Renal cortical epithelial cell (primary cell): ENCODE data around the gene C16orf89. TPM values are rescaled to one million over a fixed set of nuclear protein-coding genes. Genes with fewer than 3 reads are reported as not detected.
"Not testable (repeated sequence)": the region's sequence is repeated elsewhere in the genome, so short reads cannot be mapped to it uniquely, and the experiment has no call there.

Experiments
- DNase-seq: peaks from one replicate; pipeline ENCODE4 v3.0.0-alpha.2; 2011; ENCODE audit warnings: low read depth
- total RNA-seq: library from RNA; depleted of rRNA; stranded (reverse); fragments of >200 nt; gene quantifications from 2 replicates; pipeline ENCODE4 v1.2.3, GENCODE V29; 2014

C16orf89 gene
- total RNA-seq, 1 donor from 2014 or later: 0.15 TPM

GRCh38 chr16:5084099-5084731, 18.5 kb upstream of the C16orf89 start:
- DNase-seq: not testable (repeated sequence)

GRCh38 chr16:5083646-5084045, 17.9 kb upstream of the C16orf89 start:
- not testable (repeated sequence) for DNase-seq

- DNase-seq: not testable (repeated sequence)
These were observed 15.2 kb upstream of the C16orf89 start for GRCh38 chr16:5080996-5081395.

GRCh38 chr16:5080461-5080860, 14.7 kb upstream of the C16orf89 start:
- not testable (repeated sequence) for DNase-seq

GRCh38 chr16:5078626-5079025, 12.9 kb upstream of the C16orf89 start:
- DNase-seq: no peak

GRCh38 chr16:5077304-5077703, 11.5 kb upstream of the C16orf89 start:
- DNase-seq: no peak

GRCh38 chr16:5075637-5076036, 9.9 kb upstream of the C16orf89 start:
- DNase-seq: no peak

GRCh38 chr16:5073771-5074170, 8.0 kb upstream of the C16orf89 start:
- DNase-seq: not testable (repeated sequence)

GRCh38 chr16:5073279-5073629, 7.5 kb upstream of the C16orf89 start:
- DNase-seq: no peak

GRCh38 chr16:5072334-5073278, 6.8 kb upstream of the C16orf89 start:
- no peak for DNase-seq

GRCh38 chr16:5071681-5072333, 6.1 kb upstream of the C16orf89 start, which contains the start of gene ALG1:
Gene ALG1, plus strand, starts transcription at chr16:5071843. Its CDS starts 7 bp downstream, at chr16:5071850.
- peak; percentile 69 for DNase-seq

- no peak for DNase-seq
These were observed 5.6 kb upstream of the C16orf89 start for GRCh38 chr16:5071341-5071680.

GRCh38 chr16:5070431-5071186, 4.9 kb upstream of the C16orf89 start:
- no peak for DNase-seq

- no peak for DNase-seq
These were observed 4.1 kb upstream of the C16orf89 start for GRCh38 chr16:5069854-5070253.

GRCh38 chr16:5069048-5069447, 3.3 kb upstream of the C16orf89 start:
- no peak for DNase-seq

- no peak for DNase-seq
These were observed 755 bp upstream of the C16orf89 start for GRCh38 chr16:5066511-5066910.

- DNase-seq: no peak
These were observed 430 bp downstream of the C16orf89 start for GRCh38 chr16:5065326-5065725.

- no peak for DNase-seq
These were observed 841 bp downstream of the C16orf89 start for GRCh38 chr16:5064915-5065314.

- no peak for DNase-seq
These were observed 2.7 kb downstream of the C16orf89 start for GRCh38 chr16:5062790-5063765.

- DNase-seq: no peak
These were observed 3.7 kb downstream of the C16orf89 start for GRCh38 chr16:5062051-5062450.
